Limb (tissue), 2 donors: ENCODE measurements around the gene ENTR1.

Experiments used
- DNase-seq, 2 donors: peaks; one replicate each; pipeline ENCODE4 v3.0.0-alpha.2; 2016; ENCODE audit errors: extremely low spot score in 2 of 2

The ENTR1 gene

DNA sequence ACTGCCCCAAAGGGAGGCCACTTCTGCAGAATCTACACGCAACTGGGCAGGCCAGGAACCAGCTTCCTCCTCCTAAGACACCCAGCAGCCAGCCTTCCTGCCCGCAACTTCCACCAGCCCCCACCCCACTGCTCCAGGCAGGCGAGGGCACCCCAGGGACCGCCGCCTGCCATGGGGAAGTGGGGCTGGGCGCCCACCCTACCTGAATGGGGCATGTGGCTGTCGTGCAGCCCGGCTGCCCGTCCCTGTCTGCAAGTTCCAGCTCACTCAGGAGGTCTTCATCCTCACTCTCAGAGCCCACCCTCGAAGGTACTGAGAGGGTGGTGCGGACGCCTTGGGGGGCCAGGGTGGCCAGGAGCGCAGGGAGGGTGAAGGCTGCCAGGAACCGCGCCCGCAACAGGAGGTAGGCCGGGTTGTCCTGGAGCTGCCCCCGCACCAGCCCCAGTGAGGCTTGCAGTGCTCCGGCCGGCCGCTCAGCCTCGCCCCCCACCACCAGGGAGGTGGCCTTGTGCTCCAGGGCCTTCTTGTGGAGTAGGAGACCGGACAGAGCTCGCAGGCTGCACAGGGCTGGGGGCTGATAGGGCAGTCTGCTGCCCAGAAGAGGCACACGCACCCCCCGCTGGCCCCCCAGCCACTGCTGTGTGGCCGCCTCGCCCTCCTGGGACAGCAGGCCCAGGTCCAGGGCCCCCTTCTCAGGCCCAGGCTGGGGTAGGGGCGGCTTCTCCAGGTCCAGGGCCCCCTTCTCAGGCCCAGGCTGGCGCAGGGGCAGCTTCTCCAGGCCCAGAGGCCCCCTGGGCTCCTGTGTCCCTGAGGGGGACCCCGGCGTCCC is 32.9 kb downstream of the ENTR1 start:
- no peak for DNase-seq

DNA sequence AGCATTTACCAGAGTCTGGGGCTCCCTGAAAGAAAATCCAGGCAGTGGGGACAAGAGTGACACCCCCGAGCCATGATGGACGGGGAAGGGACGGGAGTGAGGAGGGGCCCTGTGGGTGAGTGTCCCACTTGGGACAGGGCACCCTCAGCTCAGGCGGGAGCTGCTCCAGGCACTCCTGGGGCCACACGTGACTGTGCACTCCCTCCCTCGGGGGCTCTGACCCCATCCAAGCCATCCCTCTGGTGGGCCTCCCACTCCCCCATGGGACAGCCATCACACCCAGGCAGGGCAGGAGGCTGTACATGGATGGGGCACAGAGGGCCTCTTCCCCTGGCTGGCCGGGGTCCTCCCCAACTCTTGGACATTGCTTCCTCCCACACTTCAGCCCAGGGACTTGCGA is 34.0 kb downstream of the ENTR1 start:
- DNase-seq = no peak

DNA sequence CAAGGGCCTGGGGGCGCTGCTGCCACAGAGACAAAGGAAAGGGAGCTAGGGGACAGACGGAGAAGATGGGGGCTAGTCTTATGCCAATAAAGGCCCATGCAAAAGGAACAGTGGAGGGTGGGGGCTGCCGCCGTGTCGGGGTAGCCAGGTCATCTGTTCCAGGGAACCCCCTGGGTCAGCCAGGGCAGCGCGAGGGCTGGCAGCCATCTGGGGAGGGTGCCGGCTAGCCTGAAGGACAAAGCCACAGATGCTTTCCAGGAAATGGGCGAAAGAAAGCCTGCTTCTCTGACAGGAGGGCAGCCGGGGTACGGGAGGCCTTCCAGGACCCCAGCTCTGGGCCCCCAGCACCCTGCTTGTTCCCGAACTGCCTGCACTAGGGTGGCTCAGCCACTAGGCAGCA is 35.3 kb downstream of the ENTR1 start:
- DNase-seq = no peak

DNA sequence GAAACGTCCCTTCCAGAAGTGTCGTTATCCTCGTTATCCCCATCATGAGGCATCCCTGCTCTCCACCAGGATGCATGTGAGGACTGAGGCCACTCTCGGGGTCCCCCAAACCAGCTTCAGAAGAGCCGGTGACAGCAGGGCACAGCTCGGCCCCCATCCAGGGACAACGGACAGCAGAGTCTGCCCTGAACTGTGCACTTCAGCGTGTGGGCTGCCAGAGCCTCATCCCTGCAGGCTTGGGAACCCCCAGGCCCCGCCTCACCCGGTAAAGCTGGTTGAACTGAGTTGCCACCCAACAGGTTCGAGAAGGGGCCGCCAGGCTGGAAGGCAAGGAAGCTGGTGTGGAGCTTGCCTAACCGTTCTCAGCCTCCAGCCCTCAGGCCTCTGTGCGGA is 36.2 kb downstream of the ENTR1 start:
- no peak for DNase-seq

DNA sequence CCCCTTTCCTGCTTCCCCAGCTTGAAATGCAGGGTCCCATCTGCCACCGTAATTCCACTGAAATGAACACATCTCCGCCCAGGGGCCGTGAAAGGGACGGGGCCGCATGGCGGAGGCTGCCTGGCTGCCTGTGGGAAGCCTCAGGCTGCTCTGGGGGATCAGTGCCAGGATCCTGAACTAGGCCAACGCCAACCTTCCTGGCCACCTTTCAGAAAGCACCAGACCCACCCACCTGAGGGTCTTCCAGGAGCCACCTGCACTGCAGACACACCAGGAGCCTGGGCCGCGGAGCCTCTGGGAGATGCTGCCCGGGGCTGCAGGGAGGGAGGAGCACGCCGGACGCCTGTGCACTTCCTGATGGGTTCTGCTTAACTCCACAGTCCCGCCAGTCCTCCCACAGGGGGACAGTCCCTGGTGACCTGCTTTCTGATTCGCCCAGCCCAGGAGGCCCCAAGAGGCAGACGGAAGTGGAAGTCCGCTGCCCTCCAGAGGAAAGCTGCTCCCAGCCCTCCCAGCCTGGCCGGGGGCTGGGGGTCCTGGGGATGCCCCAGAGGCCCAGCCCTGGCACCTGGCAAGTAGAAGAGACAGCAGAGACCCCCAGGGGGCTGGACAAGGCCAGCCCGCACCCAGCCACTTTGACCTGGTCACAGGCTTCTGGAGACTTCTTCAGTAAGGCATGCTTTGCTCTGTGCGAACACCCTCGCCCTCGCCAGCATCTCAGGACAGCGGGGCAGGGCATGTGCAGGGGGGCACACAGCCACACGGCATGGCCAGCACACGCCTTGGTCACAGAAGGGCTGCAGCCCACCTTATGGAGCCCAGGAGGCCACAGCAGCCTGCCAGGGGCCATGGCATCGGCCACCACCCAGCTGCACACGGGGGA is 36.9 kb downstream of the ENTR1 start, which contains the start of gene CARD9:
Gene CARD9 (minus strand): TSS at position 370 of the 883 bp plus-strand sequence. CDS start 1,591 bp downstream, outside the sequence.
- DNase-seq = no peak

DNA sequence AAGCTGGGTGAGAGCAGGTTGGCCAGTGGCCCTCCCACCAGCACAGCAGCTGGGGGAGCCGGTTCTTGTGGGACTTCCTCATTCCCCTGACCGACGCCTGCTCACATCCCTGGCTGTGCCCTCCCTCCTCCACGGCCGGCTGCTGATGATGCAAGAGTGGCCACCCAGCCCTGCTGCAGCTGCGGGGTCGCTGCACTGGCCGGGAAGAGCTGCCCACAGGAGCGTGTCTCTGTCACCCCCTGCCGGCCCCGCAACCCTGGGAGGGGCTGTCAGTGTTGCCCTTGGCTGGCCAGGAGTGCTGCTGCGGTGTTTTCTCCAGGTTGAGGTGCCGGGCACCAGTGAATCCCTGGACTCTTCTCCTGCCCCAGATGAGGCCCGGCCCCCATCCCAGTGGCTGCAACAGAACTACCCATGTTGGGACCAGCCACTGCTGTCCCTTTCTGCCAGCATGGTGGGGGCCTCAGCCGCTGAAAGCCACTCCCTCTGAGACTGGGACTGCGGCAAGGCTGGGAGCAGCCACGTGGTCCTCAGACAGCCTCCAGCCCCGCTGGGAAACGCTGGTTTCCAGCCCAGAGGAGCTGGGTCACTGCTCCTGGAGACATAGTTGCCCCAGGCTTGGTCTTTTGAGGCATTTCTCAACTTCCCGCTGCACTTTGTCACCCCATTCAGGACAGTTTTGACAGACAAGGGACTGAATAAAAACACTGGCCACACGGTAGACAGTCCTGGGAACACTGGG is 37.7 kb downstream of the ENTR1 start:
- DNase-seq = no peak

DNA sequence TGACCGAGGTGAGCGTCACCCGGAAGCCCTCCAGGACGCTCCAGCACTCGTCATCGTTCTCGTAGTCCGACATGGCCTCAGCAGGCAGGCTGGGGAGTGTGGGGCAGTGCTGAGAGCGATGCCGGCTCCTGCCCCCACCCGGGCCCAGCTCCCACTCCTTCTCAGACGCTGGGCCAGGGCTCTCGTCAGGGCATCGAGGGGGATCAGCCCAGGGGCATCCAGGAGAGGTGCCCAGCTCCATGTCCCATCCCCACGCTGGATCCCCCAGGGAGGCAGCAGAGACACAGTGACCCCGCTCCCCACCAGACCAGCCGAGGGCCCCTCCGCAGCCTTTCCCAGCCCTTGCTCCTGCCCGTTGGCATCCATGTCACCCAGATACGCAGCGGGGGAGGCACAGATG is 38.4 kb downstream of the ENTR1 start:
- DNase-seq = no peak

DNA sequence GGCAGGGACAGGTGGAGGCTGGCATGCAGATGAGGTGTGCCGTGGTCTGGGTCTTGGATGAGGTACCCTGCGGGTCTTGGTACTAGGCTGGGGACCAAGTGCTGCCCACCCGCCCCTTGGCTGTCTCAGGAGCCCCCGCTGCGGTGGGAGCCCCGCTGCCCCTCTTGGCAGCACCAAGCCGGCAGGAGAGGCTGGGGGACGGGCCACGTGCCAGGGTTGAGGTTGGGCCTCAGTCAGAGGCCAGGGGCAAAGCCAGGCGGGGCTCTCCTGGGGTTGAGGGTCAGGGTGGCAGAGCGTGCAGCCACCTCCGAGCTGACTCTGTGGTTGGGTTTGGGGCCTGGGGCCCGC is 38.9 kb downstream of the ENTR1 start:
- no peak for DNase-seq

DNA sequence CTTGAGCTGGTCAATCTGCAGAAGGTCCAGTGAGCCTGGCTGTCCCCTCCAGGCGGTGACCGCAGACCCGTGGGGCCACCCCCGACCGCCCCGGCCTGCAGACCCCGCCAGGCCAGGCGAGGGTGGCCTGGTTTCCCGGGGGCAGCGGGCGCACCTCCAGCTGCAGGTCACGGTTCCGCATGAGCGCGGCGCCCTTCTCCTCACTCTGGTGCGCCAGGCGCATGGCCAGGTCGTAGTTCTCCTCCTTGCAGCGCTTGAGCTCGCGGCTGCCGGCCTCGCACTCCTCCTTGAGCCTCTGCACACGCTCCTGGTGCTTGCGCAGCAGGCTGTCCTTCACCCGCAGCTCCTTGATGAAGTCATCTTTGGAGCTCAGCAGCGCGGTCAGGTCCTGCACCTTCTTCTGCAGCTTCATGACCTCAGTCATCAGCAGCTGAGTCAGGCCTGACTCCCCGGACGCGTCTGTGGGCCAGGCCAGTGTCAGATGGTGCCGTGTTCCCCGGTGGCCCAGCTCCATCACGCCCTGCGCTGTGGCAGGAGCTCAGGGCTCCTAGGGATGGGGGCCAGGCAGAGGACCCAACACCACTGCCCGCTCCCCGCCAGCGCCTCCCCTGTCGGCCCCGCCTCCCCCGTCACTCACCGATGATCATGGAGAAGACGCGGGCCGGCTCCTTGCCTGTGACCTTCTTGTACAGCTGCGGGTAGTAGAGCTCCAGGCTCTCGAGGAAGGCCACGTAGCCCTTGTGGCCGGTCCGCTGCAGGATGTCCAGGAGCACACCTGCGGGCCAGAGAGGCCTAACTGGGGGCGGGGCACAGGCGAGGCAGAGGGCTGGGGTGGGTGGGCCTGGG is 39.5 kb downstream of the ENTR1 start:
- DNase-seq = no peak

DNA sequence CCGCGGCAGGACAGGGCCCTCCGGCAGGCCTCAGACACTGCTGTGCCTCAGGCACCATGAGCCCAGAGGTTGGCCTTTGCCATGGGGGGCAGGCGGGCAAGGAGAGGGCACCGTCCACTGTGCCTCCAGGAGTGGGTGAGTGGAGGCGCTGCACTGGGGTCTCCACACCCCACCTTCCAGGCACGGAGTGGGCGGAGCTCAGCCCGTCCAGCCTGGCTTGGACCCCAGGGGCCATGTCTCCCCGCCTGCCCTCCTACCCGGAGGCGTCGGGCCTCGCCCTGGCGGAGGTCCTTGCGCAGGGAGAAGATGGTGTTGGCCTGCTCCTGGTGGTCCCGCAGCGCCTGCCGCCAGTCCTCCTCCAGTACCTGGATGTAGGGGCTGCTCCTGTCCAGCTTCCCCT is 40.4 kb downstream of the ENTR1 start:
- DNase-seq = no peak

DNA sequence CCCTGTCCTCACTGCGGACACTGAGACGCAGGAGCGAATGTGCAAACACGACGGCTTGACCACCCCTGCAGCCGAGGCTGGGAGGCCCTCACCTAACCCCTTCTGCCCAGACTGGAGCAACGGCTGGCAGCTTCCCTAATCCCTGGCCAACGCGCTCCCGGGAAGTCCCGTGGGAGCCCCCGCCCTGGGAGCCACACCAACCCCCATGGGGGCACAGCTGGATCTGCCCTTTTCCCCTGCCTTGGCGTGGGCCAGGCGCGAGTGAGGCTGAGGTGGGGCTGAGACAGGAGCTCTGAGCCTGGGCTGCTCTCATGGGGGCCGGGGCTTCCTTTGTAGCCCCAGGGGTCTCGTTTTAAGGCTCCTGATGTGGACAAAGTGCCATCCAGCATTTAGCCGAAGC is 42.2 kb downstream of the ENTR1 start:
- DNase-seq = no peak

DNA sequence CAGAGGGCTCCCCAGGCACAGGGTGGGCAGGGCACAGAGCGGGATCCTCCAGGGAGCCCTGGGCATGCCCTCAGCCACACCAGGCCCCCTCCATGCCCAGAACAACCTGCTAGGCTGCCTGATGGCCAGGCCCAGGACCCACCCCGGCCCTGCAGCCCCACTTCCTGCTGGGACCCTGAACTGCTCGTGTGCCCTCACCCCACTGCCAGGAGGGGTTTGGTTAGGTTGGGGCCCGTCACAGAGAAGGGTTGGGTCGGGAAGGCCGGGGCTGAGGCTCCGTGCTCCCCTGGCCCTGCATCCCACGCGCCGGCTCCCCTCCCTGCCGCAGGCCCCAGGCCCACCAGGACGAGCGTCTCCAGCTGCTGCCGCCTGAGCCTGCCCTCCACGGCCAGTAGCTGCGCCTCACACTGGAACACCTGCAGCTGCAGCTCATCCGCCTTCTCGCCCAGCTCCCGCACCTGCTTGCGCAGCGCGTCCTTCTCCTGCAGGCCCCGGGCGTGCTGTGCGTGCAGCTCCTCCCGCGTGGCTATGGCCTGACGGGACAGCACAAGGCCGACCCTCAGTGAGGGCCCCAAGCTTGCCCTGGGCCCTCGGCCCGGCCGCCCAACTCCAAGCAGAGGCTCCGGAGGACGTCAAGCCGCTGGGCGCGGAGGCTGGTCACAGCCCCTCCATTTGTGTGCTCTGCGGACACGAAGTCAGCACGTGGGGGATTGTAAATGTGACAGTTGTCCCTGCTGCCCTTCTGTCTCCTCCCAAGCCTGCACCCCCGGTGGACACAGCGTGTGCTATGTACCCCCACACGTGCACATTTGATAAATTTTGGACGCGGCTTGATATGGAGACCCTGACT is 42.9 kb downstream of the ENTR1 start:
- no peak for DNase-seq

DNA sequence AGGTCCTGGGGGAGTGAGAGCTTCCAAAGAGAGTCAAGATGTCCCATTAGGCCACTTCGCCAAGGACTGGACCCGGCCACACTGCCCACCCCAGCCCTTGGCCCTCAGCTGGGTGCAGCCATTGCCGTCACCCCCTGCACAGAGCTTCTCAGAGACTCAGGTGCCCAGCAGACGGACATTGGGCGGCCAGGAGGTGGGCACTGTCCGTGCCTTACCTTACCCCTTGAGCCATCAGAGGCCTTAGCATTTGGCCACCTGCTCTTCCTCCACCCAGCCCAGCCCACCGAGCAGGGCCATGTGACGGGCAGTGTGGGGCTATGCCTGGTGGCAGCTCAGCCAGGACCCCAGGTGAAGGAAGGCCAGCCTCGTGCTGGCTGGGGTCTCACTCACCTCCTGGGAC is 43.6 kb downstream of the ENTR1 start:
- no peak for DNase-seq

DNA sequence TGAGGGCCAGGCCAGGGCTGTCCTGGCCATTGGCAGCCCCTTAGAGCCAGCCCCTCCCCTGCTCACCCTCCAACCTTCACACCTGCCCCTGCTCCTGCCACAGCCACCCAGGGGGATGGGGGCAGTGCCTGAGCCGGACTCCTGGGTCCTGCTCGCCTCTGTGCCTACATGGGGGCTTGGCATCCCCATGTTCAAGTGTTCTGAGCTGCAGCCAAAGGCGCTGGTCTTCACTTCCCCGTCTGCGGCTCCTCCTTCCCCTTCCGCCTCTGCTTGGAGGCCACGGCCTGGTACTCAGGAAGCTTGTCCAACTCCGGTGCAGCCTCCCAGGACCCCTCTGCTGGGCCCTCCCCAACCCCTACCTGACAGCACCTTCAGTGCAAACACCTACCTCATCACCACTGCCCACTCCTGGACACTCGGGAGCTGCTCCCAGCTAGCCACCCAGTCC is 44.6 kb downstream of the ENTR1 start:
- DNase-seq = no peak

DNA sequence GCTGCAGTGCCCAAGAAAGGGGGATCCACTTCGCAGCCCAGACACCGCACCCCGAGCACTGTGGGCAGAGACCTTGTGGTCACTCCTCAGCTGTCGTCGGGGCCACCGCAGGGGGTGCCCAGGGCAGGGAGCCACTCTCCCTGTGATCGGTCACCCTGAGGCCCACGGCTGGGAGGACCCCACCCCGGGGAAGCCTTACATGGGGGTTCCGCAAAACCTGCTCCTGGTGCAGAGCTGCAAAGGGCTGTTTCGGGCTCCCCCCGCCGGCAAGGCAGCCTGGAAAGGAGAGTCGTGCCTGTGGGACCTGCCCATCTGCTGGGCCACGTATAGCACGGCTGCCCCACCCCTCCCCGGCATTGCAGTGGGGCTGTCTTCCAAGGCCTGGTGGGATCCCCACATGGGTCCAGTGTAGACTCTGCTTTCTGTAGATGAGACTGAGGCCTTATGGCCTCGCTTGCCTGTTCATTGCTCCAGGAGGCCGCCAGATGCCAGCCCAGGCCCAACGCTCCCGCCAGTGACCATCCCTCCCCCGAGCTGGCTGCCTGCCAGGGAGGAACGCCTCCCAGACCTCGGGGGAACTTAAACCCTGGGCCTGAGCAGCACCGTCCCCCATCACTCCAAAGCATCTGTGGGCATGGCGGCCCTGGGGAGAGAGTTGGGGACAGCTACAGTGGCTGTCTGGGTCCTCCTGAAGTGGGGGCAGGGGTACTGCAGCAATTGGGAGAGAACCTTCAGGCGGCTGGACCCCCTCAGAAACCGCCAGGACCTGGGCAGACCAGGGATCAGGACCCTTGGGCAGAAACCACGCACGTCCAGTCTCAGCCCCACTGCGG is 45.3 kb downstream of the ENTR1 start:
- DNase-seq = peak in 1 of 2 donors; percentile 57

DNA sequence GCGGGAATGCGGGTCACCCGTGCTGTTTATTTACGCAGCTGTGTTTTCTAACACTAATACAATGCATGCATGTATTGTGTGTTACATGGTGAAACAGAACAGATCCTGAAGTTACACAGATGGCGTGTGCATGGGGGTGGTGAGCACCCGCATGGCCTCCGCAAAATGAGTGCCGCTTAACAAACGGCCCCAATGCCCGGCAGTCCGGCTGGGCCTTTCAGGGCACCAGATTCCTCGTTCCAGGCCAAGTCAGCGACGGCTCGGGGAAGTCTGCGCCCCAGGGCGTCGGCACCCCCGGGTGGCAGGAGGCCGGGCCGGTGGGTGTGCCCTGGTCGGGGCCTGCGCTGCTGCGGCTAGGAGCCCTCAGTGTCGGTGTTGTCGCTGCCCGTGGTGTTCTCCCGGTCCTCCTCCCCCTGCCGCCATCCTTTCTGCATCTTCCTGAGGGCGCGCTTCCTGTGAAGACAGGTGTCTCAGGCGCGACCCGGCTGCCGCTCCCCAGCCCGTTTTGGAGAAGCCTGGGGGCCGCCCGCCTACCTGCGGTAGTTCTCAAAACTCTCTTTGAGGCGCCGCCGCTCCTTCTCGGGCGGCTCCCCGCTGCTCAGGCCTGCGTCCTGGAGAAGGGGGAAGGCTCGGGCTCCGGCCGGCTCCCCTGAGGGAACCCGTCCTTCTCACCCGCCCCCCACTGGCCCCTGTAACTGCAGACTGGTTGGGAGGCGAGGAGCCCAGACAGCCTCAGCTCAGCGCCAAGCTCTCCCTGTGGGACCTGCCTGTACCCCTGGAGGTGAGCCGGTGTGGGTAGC is 46.3 kb downstream of the ENTR1 start:
- DNase-seq = no peak

DNA sequence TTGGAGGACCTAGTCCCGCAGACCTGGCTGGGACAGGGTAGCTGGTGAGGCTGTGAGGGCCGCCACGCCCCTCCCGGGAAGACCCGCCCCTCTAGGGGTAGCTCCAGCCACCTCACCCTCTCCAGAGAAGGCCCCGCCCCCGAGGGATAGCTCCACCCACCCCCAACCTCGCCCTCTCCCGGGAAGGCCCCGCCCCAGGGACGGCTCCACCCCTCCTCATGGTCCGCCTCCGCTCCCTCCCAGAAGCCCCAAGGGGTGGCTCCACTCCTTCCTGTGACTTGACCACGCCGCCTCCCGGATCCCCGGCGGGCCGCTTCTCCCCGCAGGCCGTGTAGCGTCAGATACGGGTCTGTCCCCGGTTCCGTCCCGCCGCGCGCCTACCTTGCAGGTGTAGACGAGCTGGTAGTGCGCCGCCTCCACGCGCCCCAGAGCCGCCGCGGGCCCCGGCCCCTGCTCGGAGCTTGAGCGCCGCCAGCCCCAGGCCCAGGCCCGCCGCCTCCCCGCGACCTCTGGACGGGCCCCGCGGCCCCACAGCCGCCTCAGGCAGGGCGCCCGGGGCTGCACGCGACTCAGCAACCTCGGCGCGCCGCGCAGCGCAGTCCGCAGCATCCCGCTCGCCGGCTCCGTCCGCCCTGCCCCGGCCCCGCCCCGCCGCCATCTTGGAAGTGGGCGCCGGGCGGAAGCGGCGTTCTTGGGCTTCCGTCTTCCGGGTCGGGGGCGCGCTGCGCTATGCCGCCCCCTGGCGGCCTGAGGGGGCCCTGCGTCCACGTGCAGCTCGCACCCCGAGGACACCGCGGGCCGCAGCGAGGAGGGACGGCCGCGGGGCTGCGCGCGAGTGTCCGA is 47.1 kb downstream of the ENTR1 start, which contains the start of gene DNLZ:
Gene DNLZ (minus strand): TSS at position 639 of the 843 bp plus-strand sequence. CDS start 30 bp downstream, at position 609.
- peak; percentile 92 to 96 for DNase-seq
